Upper lobe of left lung (tissue), 4 donors: Measurements from ENCODE around the gene TTPAL.

Experiments used
- CTCF ChIP-seq, 6 experiments: fragments of 450-650 bp in 4 of 6; fragments of 200-600 bp in 2 of 6; sonication (generic) in 2 of 6; IDR thresholded peaks; one replicate each; pipeline ENCODE4 v1.5.1; 2016 to 2019; ENCODE audit warnings: antibody characterized with exemption in 6 of 6
- POLR2A ChIP-seq, 4 donors: fragments of 450-650 bp; IDR thresholded peaks; one replicate each; pipeline ENCODE4 v1.5.1; 2016 to 2017; ENCODE audit warnings: antibody characterized with exemption in 4 of 4, mild to moderate bottlenecking in 2 of 4

GRCh38 chr20:44448753-44449546 is 26.7 kb upstream of the TTPAL start:
- no peak for TF ChIP-seq CTCF (IDR thresholded peaks at IDR 0.05)
- no peak for TF ChIP-seq POLR2A (IDR thresholded peaks at IDR 0.05)
